ENCODE measurements around the gene PDLIM3. TPM values are rescaled to one million over a fixed set of nuclear protein-coding genes. Genes with fewer than 3 reads are reported as not detected.

The PDLIM3 gene
- total RNA-seq, 1 experiment from 2014 or later, result 0.47 TPM

GRCh38 chr4:185504098-185505047 is 30.9 kb downstream of the PDLIM3 start:
- TF ChIP-seq EZH2phosphoT487 (IDR thresholded peaks at IDR 0.05; ENCODE audit: borderline replicate concordance, low read length) (no peak), EZH2 (IDR thresholded peaks at IDR 0.05; ENCODE audit: low read length, unreplicated experiment) (no peak)
- TF ChIP-seq, protein P1, sequence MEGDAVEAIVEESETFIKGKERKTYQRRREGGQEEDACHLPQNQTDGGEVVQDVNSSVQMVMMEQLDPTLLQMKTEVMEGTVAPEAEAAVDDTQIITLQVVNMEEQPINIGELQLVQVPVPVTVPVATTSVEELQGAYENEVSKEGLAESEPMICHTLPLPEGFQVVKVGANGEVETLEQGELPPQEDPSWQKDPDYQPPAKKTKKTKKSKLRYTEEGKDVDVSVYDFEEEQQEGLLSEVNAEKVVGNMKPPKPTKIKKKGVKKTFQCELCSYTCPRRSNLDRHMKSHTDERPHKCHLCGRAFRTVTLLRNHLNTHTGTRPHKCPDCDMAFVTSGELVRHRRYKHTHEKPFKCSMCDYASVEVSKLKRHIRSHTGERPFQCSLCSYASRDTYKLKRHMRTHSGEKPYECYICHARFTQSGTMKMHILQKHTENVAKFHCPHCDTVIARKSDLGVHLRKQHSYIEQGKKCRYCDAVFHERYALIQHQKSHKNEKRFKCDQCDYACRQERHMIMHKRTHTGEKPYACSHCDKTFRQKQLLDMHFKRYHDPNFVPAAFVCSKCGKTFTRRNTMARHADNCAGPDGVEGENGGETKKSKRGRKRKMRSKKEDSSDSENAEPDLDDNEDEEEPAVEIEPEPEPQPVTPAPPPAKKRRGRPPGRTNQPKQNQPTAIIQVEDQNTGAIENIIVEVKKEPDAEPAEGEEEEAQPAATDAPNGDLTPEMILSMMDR (conservative IDR thresholded peaks at IDR 0.05; ENCODE audit: low read depth, low read length), result no peak
- peak; percentile 84 for ATAC-seq

GRCh38 chr4:185502386-185502785 is 32.9 kb downstream of the PDLIM3 start:
- H4K20me1 ChIP-seq (ENCODE audit: low read length), result no peaks in the 10 kb centered on the region
- intact Hi-C loops (cut with micrococcal nuclease), result no loop called here
- H3K4me1 ChIP-seq (ENCODE audit: insufficient read depth, low read length), result peaks cover 12% of the 10 kb centered on the region; the same call in 1 of the 2 replicates
- DNase-seq, result no peak
- no peak overlapping the region for H3K27ac ChIP-seq (ENCODE audit: low read length)
- H3K4me3 ChIP-seq (ENCODE audit: low read length), result no peak overlapping the region
- no TSS peak for BruUV-seq (replicated peaks)
- POLR2A ChIA-PET (ENCODE audit: unreplicated experiment), result no interaction called here
- no peak overlapping the region for H3K4me2 ChIP-seq (ENCODE audit: low read length)
- no peak overlapping the region for H3K9ac ChIP-seq (ENCODE audit: low read length)
- H3F3A ChIP-seq (ENCODE audit: low read length, unreplicated experiment), result no peaks in the 10 kb centered on the region
- no peak overlapping the region for H2AFZ ChIP-seq (ENCODE audit: low read length)
- no peaks in the 10 kb centered on the region for H3K36me3 ChIP-seq (ENCODE audit: low read depth, low read length)
- H3K79me2 ChIP-seq (ENCODE audit: low read length), result no peaks in the 10 kb centered on the region
- CTCF ChIA-PET, result no interaction called here
- H3K27me3 ChIP-seq (ENCODE audit: low read length), result no peaks in the 10 kb centered on the region
- no peak for ATAC-seq
- no peaks in the 10 kb centered on the region for H3K9me2 ChIP-seq (replicated peaks; ENCODE audit: low read length)
- TF ChIP-seq EZH2 (IDR thresholded peaks at IDR 0.05; ENCODE audit: low read length, unreplicated experiment) (no peak), EZH2phosphoT487 (IDR thresholded peaks at IDR 0.05; ENCODE audit: borderline replicate concordance, low read length) (no peak)
- TF ChIP-seq, protein P1 (conservative IDR thresholded peaks at IDR 0.05; ENCODE audit: low read depth, low read length), result no peak
- H3K9me3 ChIP-seq (ENCODE audit: low read length), result no peaks in the 10 kb centered on the region

More at GRCh38 chr4:185504098-185505047, 30.9 kb downstream of the PDLIM3 start:
- intact Hi-C loops (cut with micrococcal nuclease), result no loop called here
- Histone ChIP-seq H3K79me2 (ENCODE audit: low read length) (no peaks in the 10 kb centered on the region), H3K9me3 (ENCODE audit: low read length) (no peaks in the 10 kb centered on the region), H3K9ac (ENCODE audit: low read length) (peak overlapping the region; percentile 22; the same call in 1 of the 2 replicates), H3K9me2 (replicated peaks; ENCODE audit: low read length) (no peaks in the 10 kb centered on the region), H3K36me3 (ENCODE audit: low read depth, low read length) (no peaks in the 10 kb centered on the region), H3K27me3 (ENCODE audit: low read length) (no peaks in the 10 kb centered on the region), H3K4me2 (ENCODE audit: low read length) (peak overlapping the region; percentile 92), H2AFZ (ENCODE audit: low read length) (peak overlapping the region; percentile 95), H3K4me3 (ENCODE audit: low read length) (peak overlapping the region; percentile 79), H3F3A (ENCODE audit: low read length, unreplicated experiment) (no peaks in the 10 kb centered on the region), H3K27ac (ENCODE audit: low read length) (no peak overlapping the region; the same call in 1 of the 2 replicates), H3K4me1 (ENCODE audit: insufficient read depth, low read length) (peaks cover 21% of the 10 kb centered on the region), H4K20me1 (ENCODE audit: low read length) (no peaks in the 10 kb centered on the region)
- POLR2A ChIA-PET (ENCODE audit: unreplicated experiment), result no interaction called here
- peak; percentile 52 for DNase-seq
- CTCF ChIA-PET, result no interaction called here
- no TSS peak for BruUV-seq (replicated peaks)

GRCh38 chr4:185500576-185500975 is 34.7 kb downstream of the PDLIM3 start:
- no peak overlapping the region for H3K9ac ChIP-seq (ENCODE audit: low read length)
- H3K4me1 ChIP-seq (ENCODE audit: insufficient read depth, low read length), result peaks cover 12% of the 10 kb centered on the region; the same call in 1 of the 2 replicates
- H3K79me2 ChIP-seq (ENCODE audit: low read length), result no peaks in the 10 kb centered on the region
- no TSS peak for BruUV-seq (replicated peaks)
- H3K4me3 ChIP-seq (ENCODE audit: low read length), result no peak overlapping the region
- no peaks in the 10 kb centered on the region for H3F3A ChIP-seq (ENCODE audit: low read length, unreplicated experiment)
- H3K9me3 ChIP-seq (ENCODE audit: low read length), result no peaks in the 10 kb centered on the region
- ChIA-PET POLR2A (ENCODE audit: unreplicated experiment) (no interaction called here), CTCF (no interaction called here)
- no peaks in the 10 kb centered on the region for H3K27me3 ChIP-seq (ENCODE audit: low read length)
- H3K9me2 ChIP-seq (replicated peaks; ENCODE audit: low read length), result no peaks in the 10 kb centered on the region
- TF ChIP-seq, protein P1 (conservative IDR thresholded peaks at IDR 0.05; ENCODE audit: low read depth, low read length), result no peak
- TF ChIP-seq EZH2 (IDR thresholded peaks at IDR 0.05; ENCODE audit: low read length, unreplicated experiment), result no peak
- intact Hi-C loops (cut with micrococcal nuclease), result no loop called here
- no peaks in the 10 kb centered on the region for H3K36me3 ChIP-seq (ENCODE audit: low read depth, low read length)
- no peak for ATAC-seq
- DNase-seq, result no peak
- no peak overlapping the region for H3K4me2 ChIP-seq (ENCODE audit: low read length)
- no peak overlapping the region for H2AFZ ChIP-seq (ENCODE audit: low read length)
- no peaks in the 10 kb centered on the region for H4K20me1 ChIP-seq (ENCODE audit: low read length)
- no peak overlapping the region for H3K27ac ChIP-seq (ENCODE audit: low read length)

Data from PC-3 (cell line).